ENCODE results near the gene CDKL4.
"Not testable (repeated sequence)": the region's sequence is repeated elsewhere in the genome, so short reads cannot be mapped to it uniquely, and the experiment has no call there.

The CDKL4 gene

GRCh38 chr2:39210846-39211245 is 32.9 kb downstream of the CDKL4 start:
- Histone ChIP-seq H3K4me3 (ENCODE audit: low read length) (no peak overlapping the region), H3K36me3 (ENCODE audit: control insufficient read depth, insufficient read depth, low read length, severe bottlenecking) (no peaks in the 10 kb centered on the region), H3K27me3 (replicated peaks; ENCODE audit: control insufficient read depth, insufficient read depth, low read length) (no peaks in the 10 kb centered on the region), H3K9ac (ENCODE audit: low read length) (no peak overlapping the region), H3K9me3 (ENCODE audit: control insufficient read depth, low read length) (no peaks in the 10 kb centered on the region), H3K4me1 (ENCODE audit: control insufficient read depth, insufficient read depth, low read length) (no peaks in the 10 kb centered on the region)
- no peak for DNase-seq (ENCODE audit: low read depth)

- H3K9me3 ChIP-seq (ENCODE audit: control insufficient read depth, low read length): no peaks in the 10 kb centered on the region
- H3K9ac ChIP-seq (ENCODE audit: low read length): no peak overlapping the region
- DNase-seq (ENCODE audit: low read depth): no peak
- H3K36me3 ChIP-seq (ENCODE audit: control insufficient read depth, insufficient read depth, low read length, severe bottlenecking): no peaks in the 10 kb centered on the region
- H3K27me3 ChIP-seq (replicated peaks; ENCODE audit: control insufficient read depth, insufficient read depth, low read length): no peaks in the 10 kb centered on the region
- peaks cover 9% of the 10 kb centered on the region for H3K4me1 ChIP-seq (ENCODE audit: control insufficient read depth, insufficient read depth, low read length)
- H3K4me3 ChIP-seq (ENCODE audit: low read length): no peak overlapping the region
Measured at GRCh38 chr2:39203382-39203781, 40.4 kb downstream of the CDKL4 start.

- Histone ChIP-seq H3K4me1 (ENCODE audit: control insufficient read depth, insufficient read depth, low read length) (peaks cover 9% of the 10 kb centered on the region), H3K9me3 (ENCODE audit: control insufficient read depth, low read length) (no peaks in the 10 kb centered on the region), H3K4me3 (ENCODE audit: low read length) (no peak overlapping the region), H3K27me3 (replicated peaks; ENCODE audit: control insufficient read depth, insufficient read depth, low read length) (no peaks in the 10 kb centered on the region), H3K36me3 (ENCODE audit: control insufficient read depth, insufficient read depth, low read length, severe bottlenecking) (no peaks in the 10 kb centered on the region), H3K9ac (ENCODE audit: low read length) (no peak overlapping the region)
- DNase-seq (ENCODE audit: low read depth): no peak
Measured at GRCh38 chr2:39202639-39203369, 41.0 kb downstream of the CDKL4 start.

- not testable (repeated sequence) for H3K9ac ChIP-seq (ENCODE audit: low read length); H3K4me3 ChIP-seq (ENCODE audit: low read length); H3K4me1 ChIP-seq (ENCODE audit: control insufficient read depth, insufficient read depth, low read length); H3K36me3 ChIP-seq (ENCODE audit: control insufficient read depth, insufficient read depth, low read length, severe bottlenecking); H3K27me3 ChIP-seq (replicated peaks; ENCODE audit: control insufficient read depth, insufficient read depth, low read length); H3K9me3 ChIP-seq (ENCODE audit: control insufficient read depth, low read length); DNase-seq (ENCODE audit: low read depth)
Measured at GRCh38 chr2:39197003-39197402, 46.8 kb downstream of the CDKL4 start.

GRCh38 chr2:39194686-39195085 is 49.1 kb downstream of the CDKL4 start:
- Histone ChIP-seq H3K4me3 (ENCODE audit: low read length) (no peak overlapping the region), H3K4me1 (ENCODE audit: control insufficient read depth, insufficient read depth, low read length) (no peaks in the 10 kb centered on the region), H3K9me3 (ENCODE audit: control insufficient read depth, low read length) (no peaks in the 10 kb centered on the region), H3K27me3 (replicated peaks; ENCODE audit: control insufficient read depth, insufficient read depth, low read length) (no peaks in the 10 kb centered on the region), H3K9ac (ENCODE audit: low read length) (no peak overlapping the region), H3K36me3 (ENCODE audit: control insufficient read depth, insufficient read depth, low read length, severe bottlenecking) (peaks cover 4% of the 10 kb centered on the region)
- no peak for DNase-seq (ENCODE audit: low read depth)

GRCh38 chr2:39188960-39189494 is 54.7 kb downstream of the CDKL4 start:
- Histone ChIP-seq H3K4me3 (ENCODE audit: low read length) (no peak overlapping the region), H3K9me3 (ENCODE audit: control insufficient read depth, low read length) (no peaks in the 10 kb centered on the region), H3K36me3 (ENCODE audit: control insufficient read depth, insufficient read depth, low read length, severe bottlenecking) (peaks cover 2% of the 10 kb centered on the region), H3K4me1 (ENCODE audit: control insufficient read depth, insufficient read depth, low read length) (no peaks in the 10 kb centered on the region), H3K27me3 (replicated peaks; ENCODE audit: control insufficient read depth, insufficient read depth, low read length) (no peaks in the 10 kb centered on the region), H3K9ac (ENCODE audit: low read length) (no peak overlapping the region)
- DNase-seq (ENCODE audit: low read depth): peak; percentile 6

- no peaks in the 10 kb centered on the region for H3K9me3 ChIP-seq (ENCODE audit: control insufficient read depth, low read length)
- DNase-seq (ENCODE audit: low read depth): no peak
- H3K4me3 ChIP-seq (ENCODE audit: low read length): no peak overlapping the region
- H3K36me3 ChIP-seq (ENCODE audit: control insufficient read depth, insufficient read depth, low read length, severe bottlenecking): peaks cover 13% of the 10 kb centered on the region
- no peaks in the 10 kb centered on the region for H3K27me3 ChIP-seq (replicated peaks; ENCODE audit: control insufficient read depth, insufficient read depth, low read length)
- H3K4me1 ChIP-seq (ENCODE audit: control insufficient read depth, insufficient read depth, low read length): no peaks in the 10 kb centered on the region
- H3K9ac ChIP-seq (ENCODE audit: low read length): no peak overlapping the region
Measured at GRCh38 chr2:39183673-39184072, 60.1 kb downstream of the CDKL4 start.

GRCh38 chr2:39181297-39181696 is 62.5 kb downstream of the CDKL4 start:
- Histone ChIP-seq H3K4me1 (ENCODE audit: control insufficient read depth, insufficient read depth, low read length) (no peaks in the 10 kb centered on the region), H3K36me3 (ENCODE audit: control insufficient read depth, insufficient read depth, low read length, severe bottlenecking) (peaks cover 21% of the 10 kb centered on the region), H3K9me3 (ENCODE audit: control insufficient read depth, low read length) (no peaks in the 10 kb centered on the region), H3K4me3 (ENCODE audit: low read length) (no peak overlapping the region), H3K27me3 (replicated peaks; ENCODE audit: control insufficient read depth, insufficient read depth, low read length) (no peaks in the 10 kb centered on the region), H3K9ac (ENCODE audit: low read length) (no peak overlapping the region)
- DNase-seq (ENCODE audit: low read depth): no peak

- DNase-seq (ENCODE audit: low read depth): no peak
Measured at GRCh38 chr2:39179974-39180960, 63.5 kb downstream of the CDKL4 start.

GRCh38 chr2:39178756-39179155 is 65.0 kb downstream of the CDKL4 start:
- Histone ChIP-seq H3K4me1 (ENCODE audit: control insufficient read depth, insufficient read depth, low read length) (peaks cover 3% of the 10 kb centered on the region), H3K27me3 (replicated peaks; ENCODE audit: control insufficient read depth, insufficient read depth, low read length) (no peaks in the 10 kb centered on the region), H3K9me3 (ENCODE audit: control insufficient read depth, low read length) (no peaks in the 10 kb centered on the region), H3K36me3 (ENCODE audit: control insufficient read depth, insufficient read depth, low read length, severe bottlenecking) (peaks cover 17% of the 10 kb centered on the region), H3K4me3 (ENCODE audit: low read length) (no peak overlapping the region), H3K9ac (ENCODE audit: low read length) (no peak overlapping the region)
- no peak for DNase-seq (ENCODE audit: low read depth)

More at GRCh38 chr2:39179974-39180960, 63.5 kb downstream of the CDKL4 start:
- no peak overlapping the region for H3K9ac ChIP-seq (ENCODE audit: low read length)
- H3K36me3 ChIP-seq (ENCODE audit: control insufficient read depth, insufficient read depth, low read length, severe bottlenecking): peaks cover 21% of the 10 kb centered on the region
- no peak overlapping the region for H3K4me3 ChIP-seq (ENCODE audit: low read length)
- H3K4me1 ChIP-seq (ENCODE audit: control insufficient read depth, insufficient read depth, low read length): peaks cover 3% of the 10 kb centered on the region
- H3K9me3 ChIP-seq (ENCODE audit: control insufficient read depth, low read length): no peaks in the 10 kb centered on the region
- H3K27me3 ChIP-seq (replicated peaks; ENCODE audit: control insufficient read depth, insufficient read depth, low read length): no peaks in the 10 kb centered on the region

- H3K4me3 ChIP-seq (ENCODE audit: low read length): no peak overlapping the region
- peaks cover 3% of the 10 kb centered on the region for H3K4me1 ChIP-seq (ENCODE audit: control insufficient read depth, insufficient read depth, low read length)
- H3K9me3 ChIP-seq (ENCODE audit: control insufficient read depth, low read length): no peaks in the 10 kb centered on the region
- no peak for DNase-seq (ENCODE audit: low read depth)
- H3K27me3 ChIP-seq (replicated peaks; ENCODE audit: control insufficient read depth, insufficient read depth, low read length): no peaks in the 10 kb centered on the region
- no peak overlapping the region for H3K9ac ChIP-seq (ENCODE audit: low read length)
- peaks cover 11% of the 10 kb centered on the region for H3K36me3 ChIP-seq (ENCODE audit: control insufficient read depth, insufficient read depth, low read length, severe bottlenecking)
Measured at GRCh38 chr2:39176997-39177396, 66.8 kb downstream of the CDKL4 start.
